Kidney tubule cell (primary cell): ENCODE measurements around the gene TMEM184C.
A peak's percentile ranks its signal among the peaks of the same experiment; 100 is the strongest.

Experiments
- DNase-seq: peaks from one replicate; pipeline ENCODE4 v3.0.0-alpha.2; 2018; ENCODE audit warnings: low spot score

TMEM184C gene

DNA sequence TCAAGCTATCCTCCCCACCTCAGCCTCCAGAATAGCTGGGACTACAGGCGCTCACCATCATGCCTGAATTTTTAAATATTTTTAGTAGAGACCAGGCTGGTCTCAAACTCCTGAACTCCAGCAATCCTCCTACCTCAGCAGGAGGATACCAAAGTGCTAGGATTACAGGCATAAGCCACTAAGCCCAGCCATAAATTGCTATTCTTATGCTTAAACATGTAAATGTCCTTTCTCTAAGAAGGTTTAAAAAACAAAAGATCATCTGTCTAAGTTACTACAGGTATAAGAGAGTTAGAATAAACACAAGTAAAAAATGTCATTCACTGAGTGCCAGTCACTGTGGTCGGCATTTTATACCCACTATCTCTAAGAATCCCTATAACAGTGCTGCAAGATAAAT, 38.4 kb downstream of the TMEM184C start:
- DNase-seq: no peak

DNA sequence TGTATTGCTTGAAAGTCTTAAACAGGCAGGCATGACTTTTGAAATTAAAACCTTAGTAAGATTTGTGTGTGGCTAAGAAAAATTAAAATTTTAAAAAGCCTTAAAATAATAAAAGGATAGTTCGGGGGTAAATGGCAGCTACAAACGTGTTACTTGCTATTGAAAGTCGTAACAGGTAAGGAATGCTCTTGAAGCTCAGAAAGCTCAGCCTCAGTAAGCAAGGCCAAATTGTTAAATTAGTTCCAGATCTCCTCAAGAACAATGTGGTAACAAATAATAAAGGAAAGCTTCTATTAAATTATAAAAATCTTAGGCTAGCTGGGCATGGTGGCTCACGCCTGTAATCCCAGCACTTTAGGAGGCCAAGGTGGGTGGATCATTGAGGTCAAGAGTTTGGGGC, 41.3 kb downstream of the TMEM184C start:
- DNase-seq: no peak

DNA sequence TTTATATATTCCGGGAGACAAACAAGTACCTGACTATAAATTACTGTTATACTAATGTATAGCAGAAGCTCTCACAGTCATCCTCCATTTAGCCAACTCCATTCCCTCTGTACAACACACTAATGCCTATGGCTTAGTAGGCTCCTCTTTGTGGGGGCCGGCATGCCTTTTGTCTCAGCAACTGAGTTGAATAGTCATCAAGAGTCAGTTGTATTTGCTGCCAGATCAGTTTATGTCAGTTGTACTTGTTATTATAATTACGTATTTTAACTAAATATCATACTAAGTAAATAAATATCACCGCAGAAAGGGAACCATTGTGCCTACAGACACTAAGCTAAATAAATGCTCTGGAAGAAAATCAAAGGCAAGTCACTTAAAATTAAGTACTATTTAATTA, 56.9 kb downstream of the TMEM184C start:
- no peak for DNase-seq

DNA sequence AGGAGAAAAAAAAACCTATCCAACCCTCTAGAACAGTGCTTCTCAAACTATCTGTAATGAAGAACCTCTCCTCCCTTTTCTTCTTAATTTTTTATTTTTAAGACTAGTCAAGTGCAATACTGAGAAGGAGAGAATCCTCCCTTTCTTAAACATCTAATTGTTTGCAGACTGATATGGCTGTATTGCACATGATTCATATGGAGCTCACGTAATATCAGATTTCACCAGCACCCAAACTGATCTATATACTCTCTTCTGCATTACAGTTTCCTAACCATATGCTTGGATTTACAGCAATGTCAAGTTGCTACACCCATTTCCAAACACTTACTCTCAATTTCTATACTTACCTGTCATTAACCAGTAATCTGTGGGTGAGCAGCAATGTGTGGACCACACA, 57.3 kb downstream of the TMEM184C start:
- no peak for DNase-seq

DNA sequence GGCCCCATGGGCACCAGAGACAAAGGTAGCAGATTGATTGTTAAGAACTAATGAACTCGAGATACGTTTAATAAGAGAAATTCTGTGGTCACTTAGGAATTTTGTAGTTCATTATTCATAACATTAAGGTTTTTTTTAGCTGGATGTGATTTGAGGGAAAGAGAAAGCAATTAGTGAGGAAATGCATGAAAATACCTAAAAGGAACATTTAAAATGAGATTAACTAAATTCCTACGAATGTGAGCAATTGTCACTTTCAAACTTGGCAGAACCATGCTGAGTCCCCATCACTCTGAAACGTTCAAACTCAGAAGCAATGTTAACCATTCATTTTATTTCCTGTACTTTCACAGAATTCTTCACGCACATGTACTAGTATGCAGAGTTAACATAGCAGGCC, 60.9 kb downstream of the TMEM184C start:
- no peak for DNase-seq

DNA sequence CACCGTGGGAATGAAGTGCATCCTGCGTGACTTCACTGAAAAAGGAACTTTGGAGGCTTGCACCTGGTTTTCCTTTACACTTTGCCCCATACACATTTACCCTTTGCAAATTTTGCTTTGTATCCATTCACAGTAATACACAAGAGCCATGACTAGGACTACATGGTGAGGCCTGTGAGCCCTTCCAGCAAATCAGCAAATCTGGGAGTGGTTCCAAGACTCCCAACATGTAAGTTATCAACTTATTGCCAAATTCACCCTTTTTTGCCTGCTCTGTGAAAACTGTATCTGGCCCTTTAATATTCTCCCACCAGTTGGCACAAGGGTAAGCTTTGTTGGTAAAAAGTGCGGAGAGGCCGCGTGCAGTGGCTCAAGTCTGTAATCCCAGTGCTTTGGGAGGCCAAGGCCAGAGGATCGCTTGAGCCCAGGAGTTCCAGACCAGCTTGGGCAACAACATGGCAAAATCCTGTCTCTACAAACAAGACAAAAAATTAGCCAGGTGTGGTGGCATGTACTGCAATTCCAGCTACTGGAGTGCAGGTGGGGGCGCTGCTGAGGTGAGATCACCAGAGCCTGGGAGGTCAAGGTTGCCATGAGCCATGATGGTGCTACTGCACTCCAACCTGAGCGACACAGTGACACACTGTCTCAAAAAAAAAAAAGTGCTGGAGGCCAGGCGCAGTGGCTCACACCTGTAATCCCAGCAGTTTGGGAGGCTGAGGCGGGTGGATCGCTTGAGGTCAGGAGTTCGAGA, 61.8 kb downstream of the TMEM184C start:
- peak; percentile 23 for DNase-seq

DNA sequence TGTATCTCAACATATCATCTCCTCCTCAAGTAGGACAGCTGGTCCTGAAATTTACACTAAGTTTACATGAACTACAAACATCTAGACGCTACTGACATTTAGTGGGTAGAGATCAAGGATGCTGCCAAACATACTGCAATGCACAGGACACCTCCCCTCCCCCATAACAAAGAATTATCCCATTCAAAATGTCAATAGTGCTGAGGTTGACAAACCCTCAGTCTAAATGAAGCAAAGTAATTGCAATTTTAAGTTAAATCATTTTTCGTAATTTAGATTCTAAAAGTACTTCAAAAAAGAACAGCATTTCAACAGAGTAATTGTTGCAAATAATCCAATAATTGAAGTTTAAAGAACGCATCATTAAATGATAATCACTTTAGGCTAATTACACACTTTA, 65.6 kb downstream of the TMEM184C start:
- no peak for DNase-seq

DNA sequence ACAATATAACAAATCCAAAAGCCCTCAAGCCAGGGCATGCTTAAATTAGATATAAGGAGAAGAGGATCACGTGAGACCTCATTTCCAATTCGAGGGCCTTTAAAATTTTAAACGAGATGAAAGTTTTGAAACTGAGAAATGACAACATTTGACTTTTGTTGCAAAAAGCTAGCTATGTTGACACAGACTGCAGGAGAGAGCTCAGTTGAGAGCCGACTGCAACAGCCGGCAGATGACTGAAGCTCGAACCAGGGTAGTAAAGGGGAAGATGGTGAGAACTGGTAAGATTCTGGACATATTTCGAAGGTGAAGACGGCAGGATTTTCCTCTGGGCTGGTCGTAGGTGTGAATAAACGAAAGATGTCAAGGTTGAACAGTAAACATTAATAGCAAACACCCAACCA, 66.0 kb downstream of the TMEM184C start:
- peak; percentile 31 for DNase-seq

DNA sequence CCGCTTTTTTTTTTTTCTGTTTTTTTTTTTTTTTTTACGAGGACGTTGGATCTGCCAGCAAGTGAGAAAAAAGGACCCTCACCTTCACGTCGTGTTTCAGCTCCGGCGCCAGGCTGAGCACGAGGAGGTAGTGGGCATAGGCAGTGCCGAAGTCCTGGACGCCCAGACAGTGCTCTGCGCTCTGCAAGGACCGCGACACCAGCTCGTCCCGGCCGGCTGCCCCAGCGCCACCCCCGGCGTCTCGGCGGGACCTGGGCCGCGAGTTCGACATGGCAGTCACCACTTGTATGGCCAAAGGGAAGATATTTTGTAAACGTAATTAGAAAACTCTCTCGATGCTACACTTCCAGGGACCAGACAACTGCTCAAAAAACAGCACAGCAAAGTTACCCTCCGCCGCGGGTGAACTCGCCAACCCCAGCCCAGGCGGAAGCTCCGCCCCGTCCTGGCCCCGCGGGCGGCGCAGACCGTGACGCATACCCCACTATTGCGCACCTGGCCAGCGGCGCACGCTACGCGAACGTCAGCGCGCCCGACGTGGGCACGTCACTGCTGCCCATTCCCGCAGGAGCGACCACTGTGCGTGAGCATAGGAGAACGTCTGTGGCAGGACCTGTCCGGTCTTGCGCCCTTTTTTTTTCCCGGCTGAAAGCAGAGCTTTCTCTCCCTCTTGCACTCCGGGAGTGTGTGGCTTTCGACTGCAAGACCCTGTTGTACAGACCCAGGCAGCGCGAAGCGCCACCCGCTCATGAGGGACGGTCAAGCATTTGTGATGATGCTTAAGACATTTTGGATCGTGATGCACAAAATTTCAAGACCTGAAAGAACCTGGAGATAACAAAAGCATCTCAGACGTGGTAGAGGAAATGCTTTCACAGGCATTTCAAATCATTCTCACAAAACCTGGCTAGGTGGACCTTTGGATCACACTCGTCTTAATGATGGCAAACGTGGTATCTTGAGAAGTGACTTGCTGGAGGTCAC, 66.8 kb downstream of the TMEM184C start, which contains the start of gene PRMT9:
Gene PRMT9 (minus strand): TSS at position 447 of the 984 bp plus-strand sequence. CDS start 176 bp downstream, at position 271.
- peak; percentile 92 for DNase-seq

DNA sequence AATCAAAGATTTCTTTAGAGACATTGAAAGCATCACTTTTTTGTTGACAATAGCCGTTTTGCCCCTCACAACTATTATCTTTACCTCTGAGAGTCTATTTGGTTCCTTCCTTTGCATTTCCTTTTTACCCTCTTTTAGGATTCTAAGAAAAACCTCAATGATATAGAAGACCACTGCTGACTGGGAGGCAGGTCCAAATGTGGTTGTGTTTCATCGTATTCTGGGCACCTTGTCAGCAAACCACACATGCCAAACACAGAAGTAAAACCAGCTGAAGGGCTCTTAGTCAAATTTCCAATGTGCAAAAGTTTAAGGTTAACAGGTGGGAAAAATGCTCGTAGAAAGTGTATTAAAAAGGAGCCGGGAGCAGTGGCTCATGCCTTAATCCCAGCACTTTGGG, 71.9 kb downstream of the TMEM184C start:
- no peak for DNase-seq

DNA sequence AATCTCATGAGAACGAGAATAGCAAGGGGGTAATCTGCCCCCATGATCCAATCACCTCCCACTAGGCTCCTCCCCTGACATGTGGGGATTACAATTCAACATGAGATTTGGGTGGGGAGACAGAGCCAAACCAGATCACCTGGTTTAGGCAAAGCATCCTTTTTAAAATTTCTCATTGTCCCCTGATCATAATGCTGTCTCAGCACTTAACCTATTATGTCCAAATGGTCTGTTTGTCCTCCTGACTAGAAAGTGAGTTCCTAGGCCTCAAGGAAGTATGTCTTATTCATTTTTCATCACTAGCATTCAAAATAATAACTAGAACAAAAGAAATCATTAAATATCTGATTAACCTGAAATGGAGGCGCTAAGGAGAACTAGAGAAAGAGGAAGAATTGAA, 74.6 kb downstream of the TMEM184C start:
- no peak for DNase-seq

DNA sequence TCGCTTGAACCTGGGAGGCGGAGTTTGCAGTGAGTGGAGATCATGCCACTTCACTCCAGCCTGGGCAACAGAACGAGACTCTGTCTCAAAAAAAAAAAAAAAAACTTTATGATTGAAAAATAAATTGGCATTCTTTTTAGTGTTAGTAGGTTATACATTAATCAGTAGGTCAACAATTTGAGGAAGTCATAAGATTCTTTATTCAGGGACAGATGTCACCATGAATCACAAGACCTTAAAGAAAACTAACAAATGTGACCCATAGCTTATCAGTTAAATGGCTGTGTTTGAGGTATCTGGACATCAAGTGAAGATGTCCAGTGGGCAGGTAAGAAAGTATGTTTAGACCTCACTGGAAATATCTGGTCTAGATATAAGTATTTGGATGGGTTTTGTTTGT, 76.0 kb downstream of the TMEM184C start:
- peak; percentile 37 for DNase-seq

DNA sequence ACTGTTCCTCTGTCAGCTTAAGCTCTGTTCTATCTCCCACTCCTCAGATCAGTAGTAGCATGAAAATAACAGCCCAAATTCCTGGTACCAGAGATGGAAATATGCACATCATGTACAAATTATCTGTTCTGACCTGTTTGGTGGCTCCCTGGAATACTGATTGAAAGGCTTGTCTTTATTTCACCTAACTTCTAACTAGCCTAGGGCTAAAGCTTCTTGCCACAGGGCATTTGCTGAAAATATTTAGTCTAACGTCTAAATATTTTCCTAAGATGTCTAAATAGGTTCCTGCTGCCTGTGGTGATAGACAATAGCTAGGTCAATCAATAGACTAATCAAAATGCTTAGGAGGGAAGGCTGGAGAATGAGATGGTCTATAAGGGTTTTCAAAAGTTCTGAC, 79.7 kb downstream of the TMEM184C start:
- no peak for DNase-seq

DNA sequence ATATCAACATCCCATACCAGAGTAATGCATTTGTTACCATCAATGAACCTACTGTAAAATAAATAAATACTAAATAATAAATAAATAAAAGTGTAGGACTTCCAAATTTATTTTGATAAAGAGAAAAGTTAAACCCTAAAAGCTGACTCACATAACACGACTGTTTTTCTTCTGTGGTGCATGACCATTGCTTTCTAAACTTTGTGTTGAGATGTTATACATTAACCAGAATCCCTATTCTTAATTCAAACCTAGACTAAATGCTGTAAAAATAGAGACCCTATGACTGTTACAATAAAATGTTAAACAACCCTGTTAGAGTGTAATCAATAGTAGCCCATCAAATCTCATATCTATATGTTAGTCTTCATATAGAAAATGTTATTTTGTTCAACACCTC, 87.6 kb downstream of the TMEM184C start:
- DNase-seq: peak; percentile 62

DNA sequence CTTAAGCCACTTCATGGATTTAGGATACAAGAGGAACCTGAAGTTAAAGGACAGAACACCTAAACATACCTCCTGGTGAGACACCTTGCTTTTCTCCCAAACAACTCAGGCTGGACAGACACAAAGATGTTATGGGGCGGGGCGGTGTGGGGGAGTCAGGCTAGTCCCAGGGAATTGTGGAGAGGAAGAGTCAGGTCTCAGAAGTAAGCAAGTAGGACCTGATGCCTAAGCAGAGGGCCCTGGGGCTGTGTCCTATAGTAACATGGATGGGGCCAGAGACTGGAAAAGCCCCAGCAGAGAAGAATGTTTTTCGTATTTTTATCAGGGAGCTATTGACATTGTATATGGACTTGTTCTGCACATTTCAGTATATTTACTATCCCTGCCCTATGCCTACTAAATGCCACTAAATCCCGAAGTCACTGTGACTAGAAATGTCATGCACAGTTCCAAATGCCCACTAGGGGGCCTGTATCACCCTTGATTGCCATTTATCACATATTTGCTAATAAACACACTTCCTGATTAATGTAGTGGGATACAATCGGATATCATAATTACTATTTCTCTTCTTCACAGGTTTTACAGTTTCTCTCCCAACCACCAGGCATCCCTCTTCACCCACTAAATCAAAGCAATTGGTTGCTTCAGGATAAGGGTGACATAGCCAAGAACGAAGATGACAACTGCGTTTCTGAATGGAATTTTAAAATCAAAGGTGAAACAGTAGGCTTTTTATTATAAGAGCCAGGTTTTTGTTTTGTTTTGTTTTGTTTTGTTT, 90.9 kb downstream of the TMEM184C start:
- peak; percentile 53 for DNase-seq

DNA sequence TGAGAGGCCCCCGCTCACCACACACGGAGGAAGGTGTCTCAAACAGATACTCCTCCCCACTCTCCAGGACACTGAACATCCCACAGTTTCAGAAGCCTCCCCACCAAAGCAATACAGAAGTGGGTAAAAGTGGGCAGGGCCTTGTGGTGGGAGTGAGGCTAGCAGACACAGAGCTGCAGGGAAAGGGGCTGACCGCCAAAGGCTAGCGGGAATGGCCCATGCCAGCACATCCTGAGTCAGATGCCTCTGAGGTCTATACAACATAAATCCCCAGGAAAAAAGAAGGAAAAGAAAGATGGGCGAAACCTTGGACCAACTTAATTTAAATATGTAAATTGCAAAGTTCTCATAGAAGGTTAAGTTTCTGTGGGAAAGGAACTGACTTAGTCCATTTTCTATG, 92.8 kb downstream of the TMEM184C start:
- peak; percentile 41 for DNase-seq

DNA sequence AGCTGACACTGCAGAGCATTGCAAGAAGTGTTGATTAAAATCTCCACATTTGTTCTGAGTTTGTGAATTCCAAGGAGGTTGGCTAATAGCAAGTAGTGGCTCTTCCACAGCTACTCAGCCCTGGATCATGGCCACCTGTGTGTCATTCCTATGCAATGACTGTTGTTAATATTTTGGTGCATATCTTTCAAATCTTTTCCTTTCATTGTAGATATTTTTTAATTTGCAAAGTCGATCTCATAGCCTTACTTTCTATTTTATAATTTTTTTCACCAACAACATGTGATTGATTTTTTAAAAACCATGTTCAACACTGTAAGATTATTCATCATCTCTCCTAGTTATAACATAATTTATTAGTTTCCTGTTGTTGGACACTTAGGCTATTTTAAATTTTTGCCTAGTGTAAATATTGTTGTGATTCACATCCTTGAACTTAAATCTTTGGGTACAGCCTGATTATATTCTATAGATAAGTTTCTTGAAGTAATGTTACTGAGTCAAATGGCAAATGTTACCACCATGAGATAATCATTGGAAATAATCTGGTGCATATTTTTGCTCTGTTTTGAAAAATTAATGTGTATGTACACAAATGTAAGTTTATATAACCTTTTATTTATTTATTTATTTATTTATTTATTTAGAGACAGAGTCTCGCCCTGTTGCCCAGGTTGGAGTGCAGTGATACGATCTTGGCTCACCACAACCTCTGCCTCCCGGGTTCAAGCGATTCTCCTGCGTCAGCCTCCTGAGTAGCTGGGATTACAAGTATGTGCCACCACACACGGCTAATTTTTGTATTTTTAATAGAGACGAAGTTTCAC, 97.6 kb downstream of the TMEM184C start:
- peak; percentile 76 for DNase-seq

DNA sequence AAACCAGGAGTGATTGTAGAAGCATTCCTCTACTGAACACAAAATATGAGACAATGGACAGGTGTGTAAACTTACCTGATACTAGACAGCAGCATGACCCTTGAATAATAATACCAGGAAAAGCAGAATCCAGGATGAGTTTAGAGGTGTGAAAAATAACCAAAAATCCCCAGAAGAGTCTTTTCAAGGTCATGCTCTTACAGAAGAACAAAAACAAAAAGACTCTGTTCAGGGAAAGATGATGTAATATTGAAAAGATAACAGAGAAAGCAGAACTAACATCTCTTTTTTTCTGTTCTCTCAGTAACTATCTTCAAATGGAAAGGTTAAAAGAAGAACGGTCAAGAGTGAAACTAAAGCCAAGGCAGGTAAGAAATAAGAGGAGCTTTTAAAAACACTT, 100.7 kb downstream of the TMEM184C start:
- DNase-seq: no peak
